Urinary bladder (tissue), 4 donors: ENCODE results near the gene KLF13. TPM values are rescaled to one million over a fixed set of nuclear protein-coding genes. Genes with fewer than 3 reads are reported as not detected.

Experiments
- DNase-seq: peaks from one replicate; pipeline ENCODE4 v3.0.0-alpha.2; 2015; ENCODE audit errors: extremely low spot score
- H3K27ac ChIP-seq: one replicate; pipeline ENCODE4 v1.5.1; 2013; ENCODE audit warnings: low read depth, mild to moderate bottlenecking, moderate library complexity
- H3K36me3 ChIP-seq: one replicate; pipeline ENCODE4 v1.6.1; 2013; ENCODE audit warnings: mild to moderate bottlenecking, moderate library complexity; ENCODE audit not compliant: insufficient read depth
- H3K4me1 ChIP-seq: one replicate; pipeline ENCODE4 v1.6.1; 2013; ENCODE audit warnings: mild to moderate bottlenecking, moderate library complexity; ENCODE audit not compliant: insufficient read depth
- H3K4me3 ChIP-seq: one replicate; pipeline ENCODE4 v1.5.1; 2013; ENCODE audit warnings: low read depth, low read length
- WGBS: extraction: QIAGEN DNeasy Blood & Tissue Kit; methylation state at CpG from one replicate; pipeline ENCODE4 v1.1.7; 2013; 5-methylcytosine and 5-hydroxymethylcytosine counted together
- polyA plus RNA-seq: library from polyadenylated mRNA; stranded (reverse); fragments of 200-250 nt; gene quantifications from one replicate; pipeline ENCODE4 v1.2.3, GENCODE V29; 2013
- total RNA-seq: library from RNA; depleted of rRNA; stranded (reverse); fragments of >200 nt; gene quantifications from one replicate; pipeline ENCODE4 v1.2.3, GENCODE V29; 2014
- donor health status: healthy with polysubstance abuse.
- donor health status: healthy.

Gene KLF13
- total and polyA plus RNA-seq, 2 donors, result 24.3 to 65.0 TPM

- Histone ChIP-seq H3K4me3 (no peak overlapping the region), H3K27ac (no peak overlapping the region), H3K36me3 (no peaks in the 10 kb centered on the region), H3K4me1 (no peaks in the 10 kb centered on the region)
- 91% methylated on average over 2 of the region's 2 CpGs for WGBS
- no peak for DNase-seq
Observed at GRCh38 chr15:31294067-31294466, 32.6 kb upstream of the KLF13 start.

GRCh38 chr15:31295658-31296057 lies 31.0 kb upstream of the KLF13 start:
- H3K4me1 ChIP-seq, result no peaks in the 10 kb centered on the region
- 70% methylated on average over 8 of the region's 8 CpGs for WGBS
- H3K36me3 ChIP-seq, result no peaks in the 10 kb centered on the region
- no peak for DNase-seq
- H3K4me3 ChIP-seq, result no peak overlapping the region
- no peak overlapping the region for H3K27ac ChIP-seq

- Histone ChIP-seq H3K36me3 (no peaks in the 10 kb centered on the region), H3K4me3 (no peak overlapping the region), H3K27ac (no peak overlapping the region), H3K4me1 (no peaks in the 10 kb centered on the region)
- WGBS, result 82% methylated on average over 3 of the region's 3 CpGs
- DNase-seq, result no peak
Observed at GRCh38 chr15:31296219-31296645, 30.4 kb upstream of the KLF13 start.

GRCh38 chr15:31296646-31297574 lies 29.7 kb upstream of the KLF13 start:
- H3K36me3 ChIP-seq, result no peaks in the 10 kb centered on the region
- no peak overlapping the region for H3K27ac ChIP-seq
- no peak overlapping the region for H3K4me3 ChIP-seq
- no peaks in the 10 kb centered on the region for H3K4me1 ChIP-seq
- DNase-seq, result no peak
- WGBS, result 54% methylated on average over 13 of the region's 13 CpGs

- no peak overlapping the region for H3K27ac ChIP-seq
- H3K4me3 ChIP-seq, result no peak overlapping the region
- H3K4me1 ChIP-seq, result no peaks in the 10 kb centered on the region
- no peaks in the 10 kb centered on the region for H3K36me3 ChIP-seq
- peak; percentile 36 for DNase-seq
- WGBS, result 83% methylated on average over 14 of the region's 14 CpGs
Observed at GRCh38 chr15:31297575-31298456, 28.8 kb upstream of the KLF13 start.

- H3K36me3 ChIP-seq, result no peaks in the 10 kb centered on the region
- WGBS, result 92% methylated on average over 11 of the region's 11 CpGs
- H3K27ac ChIP-seq, result no peak overlapping the region
- H3K4me3 ChIP-seq, result no peak overlapping the region
- DNase-seq, result no peak
- no peaks in the 10 kb centered on the region for H3K4me1 ChIP-seq
Observed at GRCh38 chr15:31298707-31299172, 27.9 kb upstream of the KLF13 start.

- no peaks in the 10 kb centered on the region for H3K4me1 ChIP-seq
- H3K36me3 ChIP-seq, result no peaks in the 10 kb centered on the region
- no peak overlapping the region for H3K27ac ChIP-seq
- DNase-seq, result no peak
- 81% methylated on average over 10 of the region's 10 CpGs for WGBS
- H3K4me3 ChIP-seq, result no peak overlapping the region
Observed at GRCh38 chr15:31300208-31300661, 26.4 kb upstream of the KLF13 start.

GRCh38 chr15:31300981-31301672 lies 25.5 kb upstream of the KLF13 start:
- DNase-seq, result no peak
- Histone ChIP-seq H3K4me3 (no peak overlapping the region), H3K36me3 (no peaks in the 10 kb centered on the region), H3K4me1 (no peaks in the 10 kb centered on the region), H3K27ac (no peak overlapping the region)
- WGBS, result 73% methylated on average over 16 of the region's 16 CpGs

GRCh38 chr15:31301673-31301990 lies 25.0 kb upstream of the KLF13 start:
- WGBS, result 67% methylated on average over 4 of the region's 4 CpGs
- Histone ChIP-seq H3K4me3 (no peak overlapping the region), H3K36me3 (no peaks in the 10 kb centered on the region), H3K4me1 (no peaks in the 10 kb centered on the region), H3K27ac (no peak overlapping the region)
- no peak for DNase-seq

- no peak for DNase-seq
- H3K4me1 ChIP-seq, result no peaks in the 10 kb centered on the region
- no peak overlapping the region for H3K4me3 ChIP-seq
Observed at GRCh38 chr15:31302029-31302657, 24.5 kb upstream of the KLF13 start.

GRCh38 chr15:31302778-31303725 lies 23.6 kb upstream of the KLF13 start:
- Histone ChIP-seq H3K4me1 (no peaks in the 10 kb centered on the region), H3K27ac (no peak overlapping the region), H3K36me3 (no peaks in the 10 kb centered on the region), H3K4me3 (no peak overlapping the region)
- WGBS, result 70% methylated on average over 17 of the region's 17 CpGs
- no peak for DNase-seq

More at GRCh38 chr15:31302029-31302657, 24.5 kb upstream of the KLF13 start:
- WGBS, result 96% methylated on average over 13 of the region's 13 CpGs
- Histone ChIP-seq H3K27ac (no peak overlapping the region), H3K36me3 (no peaks in the 10 kb centered on the region)
